Upper lobe of left lung (tissue), 6 donors: Measurements from ENCODE around the gene RAB11FIP3. TPM values are rescaled to one million over a fixed set of nuclear protein-coding genes. Genes with fewer than 3 reads are reported as not detected.
"Not testable (repeated sequence)": the region's sequence is repeated elsewhere in the genome, so short reads cannot be mapped to it uniquely, and the experiment has no call there.

ENCODE experiments used
- ATAC-seq, 2 donors: fragments of 200-7000 bp; cut with Tn5 transposase; one replicate each; pipeline ENCODE4 v1.9.1; 2022; ENCODE audit warnings: mild to moderate bottlenecking in 2 of 2, moderate library complexity in 2 of 2; ENCODE audit not compliant: low FRiP score in 2 of 2
- DNase-seq, 2 donors: peaks; one replicate each; pipeline ENCODE4 v3.0.0-alpha.2; 2019 to 2020
- H3K27ac ChIP-seq, 4 donors: fragments of 200-600 bp; sonication (generic); one replicate each; pipeline ENCODE4 v1.5.1; 2016 to 2019
- H3K27me3 ChIP-seq, 4 donors: fragments of 200-600 bp; sonication (generic); one replicate each; pipeline ENCODE4 v1.5.1; 2017 to 2019
- H3K36me3 ChIP-seq, 4 donors: fragments of 200-600 bp; sonication (generic); one replicate each; pipeline ENCODE4 v1.5.1; 2016 to 2019
- H3K4me1 ChIP-seq, 4 donors: fragments of 200-600 bp; sonication (generic); one replicate each; pipeline ENCODE4 v1.5.1; 2018 to 2019
- H3K4me3 ChIP-seq, 4 donors: fragments of 200-600 bp; sonication (generic); one replicate each; pipeline ENCODE4 v1.5.1; 2017 to 2019; ENCODE audit warnings: mild to moderate bottlenecking in 2 of 4, moderate library complexity in 1 of 4
- H3K9me3 ChIP-seq, 4 donors: fragments of 200-600 bp; sonication (generic); one replicate each; pipeline ENCODE4 v1.5.1; 2018 to 2019
- CTCF ChIP-seq, 6 experiments: fragments of 450-650 bp in 4 of 6; fragments of 200-600 bp in 2 of 6; sonication (generic) in 2 of 6; IDR thresholded peaks; one replicate each; pipeline ENCODE4 v1.5.1; 2016 to 2019; ENCODE audit warnings: antibody characterized with exemption in 6 of 6
- EP300 ChIP-seq, 4 donors: sonication (generic); formaldehyde crosslinking; IDR thresholded peaks; one replicate each; pipeline ENCODE4 v1.5.1; 2017; ENCODE audit warnings: antibody characterized with exemption in 4 of 4, control low read depth in 2 of 4
- POLR2A ChIP-seq, 4 donors: fragments of 450-650 bp; IDR thresholded peaks; one replicate each; pipeline ENCODE4 v1.5.1; 2016 to 2017; ENCODE audit warnings: antibody characterized with exemption in 4 of 4, mild to moderate bottlenecking in 2 of 4
- POLR2AphosphoS5 ChIP-seq, 2 donors: sonication (generic); formaldehyde crosslinking; IDR thresholded peaks; one replicate each; pipeline ENCODE4 v1.5.1; 2017; ENCODE audit warnings: antibody characterized with exemption in 2 of 2
- WGBS, 2 donors: methylation state at CpG; one replicate each; pipeline ENCODE4 v1.1.5; 2017 to 2018; 5-methylcytosine and 5-hydroxymethylcytosine counted together
- total RNA-seq, 6 donors: library from RNA; depleted of rRNA in 4 of 6; stranded (reverse); fragments of >200 nt in 4 of 6; gene quantifications; one replicate each; pipeline versions ENCODE4 v1.1.0 to v1.2.1, GENCODE V29; 2016 to 2021
- donor health status: DM: no; HTN: no; CAD: no; lungs with moderate emphysema.
- donor health status: DM: no; HTN: yes; CAD: no; lungs with severe emphysema.

The RAB11FIP3 gene
- total RNA-seq, 6 donors from 2014 or later, result 38.9 to 95.3 (median 43.8) TPM

- Histone ChIP-seq H3K36me3 (peaks cover 0 to 18% (median 5%) of the 10 kb centered on the region in 4 donors), H3K4me1 (peaks cover 0 to 5% (median 4%) of the 10 kb centered on the region in 4 donors), H3K27me3 (no peaks in the 10 kb centered on the region), H3K9me3 (no peaks in the 10 kb centered on the region), H3K4me3 (no peak overlapping the region), H3K27ac (no peak overlapping the region)
- ATAC-seq, result no peak
- DNase-seq, result no peak
- 92 to 94% methylated on average over 31 to 32 of the region's 32 CpGs for WGBS, 2 donors
- no peak for TF ChIP-seq EP300 (IDR thresholded peaks at IDR 0.05)
These were observed 47.9 kb downstream of the RAB11FIP3 start for GRCh38 chr16:473046-474043.

- no peak overlapping the region for H3K4me3 ChIP-seq
These were observed 49.1 kb downstream of the RAB11FIP3 start for GRCh38 chr16:474420-475122.

GRCh38 chr16:476039-476438 lies 50.6 kb downstream of the RAB11FIP3 start:
- no peaks in the 10 kb centered on the region for H3K9me3 ChIP-seq
- H3K27me3 ChIP-seq, result no peaks in the 10 kb centered on the region
- no peak overlapping the region for H3K4me3 ChIP-seq
- ATAC-seq (no peak), DNase-seq (no peak)
- WGBS, 2 donors, result 88 to 97% methylated on average over 5 to 6 of the region's 6 CpGs
- TF ChIP-seq CTCF (IDR thresholded peaks at IDR 0.05), result no peak
- no peak for TF ChIP-seq EP300 (IDR thresholded peaks at IDR 0.05)
- TF ChIP-seq POLR2AphosphoS5 (IDR thresholded peaks at IDR 0.05), result no peak
- peaks cover 0 to 5% (median 4%) of the 10 kb centered on the region in 4 donors for H3K4me1 ChIP-seq
- H3K36me3 ChIP-seq, result peaks cover 0 to 17% (median 5%) of the 10 kb centered on the region in 4 donors
- no peak overlapping the region for H3K27ac ChIP-seq

More at GRCh38 chr16:474420-475122, 49.1 kb downstream of the RAB11FIP3 start:
- Histone ChIP-seq H3K9me3 (no peaks in the 10 kb centered on the region), H3K36me3 (peaks cover 0 to 18% (median 5%) of the 10 kb centered on the region in 4 donors), H3K4me1 (peaks cover 0 to 5% (median 4%) of the 10 kb centered on the region in 4 donors), H3K27ac (no peak overlapping the region), H3K27me3 (no peaks in the 10 kb centered on the region)
- ATAC-seq (no peak), DNase-seq (no peak)
- TF ChIP-seq EP300 (IDR thresholded peaks at IDR 0.05) (no peak), POLR2AphosphoS5 (IDR thresholded peaks at IDR 0.05) (no peak), CTCF (IDR thresholded peaks at IDR 0.05) (no peak), POLR2A (IDR thresholded peaks at IDR 0.05) (no peak)
- 91 to 92% methylated on average over 14 to 19 of the region's 19 CpGs for WGBS, 2 donors

GRCh38 chr16:477301-478157 lies 52.1 kb downstream of the RAB11FIP3 start:
- ATAC-seq (peak; percentile 14 to 58), DNase-seq (no peak)
- no peaks in the 10 kb centered on the region for H3K9me3 ChIP-seq
- no peak overlapping the region for H3K4me3 ChIP-seq
- no peaks in the 10 kb centered on the region for H3K27me3 ChIP-seq
- H3K4me1 ChIP-seq, result peaks cover 0 to 5% (median 4%) of the 10 kb centered on the region in 4 donors
- TF ChIP-seq POLR2AphosphoS5 (IDR thresholded peaks at IDR 0.05) (no peak), EP300 (IDR thresholded peaks at IDR 0.05) (no peak), POLR2A (IDR thresholded peaks at IDR 0.05) (no peak), CTCF (IDR thresholded peaks at IDR 0.05) (no peak)
- H3K27ac ChIP-seq, result peak overlapping the region in 3 of 4 donors; percentile 0 to 33 (median 15)
- WGBS, 2 donors, result 78 to 79% methylated on average over 22 to 23 of the region's 23 CpGs
- peaks cover 0 to 10% (median 6%) of the 10 kb centered on the region in 4 donors for H3K36me3 ChIP-seq

GRCh38 chr16:478287-478686 lies 52.8 kb downstream of the RAB11FIP3 start:
- WGBS, 2 donors, result 86 to 93% methylated on average over 10 of the region's 10 CpGs
- H3K4me1 ChIP-seq, ATAC-seq, DNase-seq, H3K9me3 ChIP-seq, H3K27ac ChIP-seq, H3K4me3 ChIP-seq, H3K27me3 ChIP-seq: not testable (repeated sequence)
- H3K36me3 ChIP-seq, result peaks cover 0 to 13% (median 10%) of the 10 kb centered on the region in 4 donors
